ENCODE measurements around the gene ADGRL1.

The ADGRL1 gene

GRCh38 chr19:14135985-14136508 lies 69.9 kb downstream of the ADGRL1 start:
- DNase-seq = no peak

DNA sequence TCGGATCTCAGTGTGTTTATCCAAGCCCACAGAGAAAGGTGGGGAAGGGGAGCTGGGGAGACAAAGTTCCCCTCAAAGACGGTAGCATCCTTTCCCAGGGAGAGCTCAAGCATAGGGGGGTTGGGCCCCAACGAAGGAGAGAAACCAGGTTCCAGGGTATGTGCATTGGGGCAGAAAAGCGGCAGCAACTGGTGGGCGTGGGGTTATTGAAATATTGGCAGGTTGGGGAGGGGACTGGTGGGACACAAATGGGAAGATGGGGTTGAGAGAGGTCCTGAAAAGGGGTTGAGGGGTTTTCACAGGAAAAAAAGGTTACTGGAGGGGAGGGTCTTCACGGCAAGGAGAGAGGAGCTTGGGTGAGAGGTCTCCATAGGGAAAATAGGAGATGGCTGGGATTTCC lies 70.6 kb downstream of the ADGRL1 start:
- no peak for DNase-seq

GRCh38 chr19:14127929-14128509 lies 78.0 kb downstream of the ADGRL1 start:
- DNase-seq = no peak

DNA sequence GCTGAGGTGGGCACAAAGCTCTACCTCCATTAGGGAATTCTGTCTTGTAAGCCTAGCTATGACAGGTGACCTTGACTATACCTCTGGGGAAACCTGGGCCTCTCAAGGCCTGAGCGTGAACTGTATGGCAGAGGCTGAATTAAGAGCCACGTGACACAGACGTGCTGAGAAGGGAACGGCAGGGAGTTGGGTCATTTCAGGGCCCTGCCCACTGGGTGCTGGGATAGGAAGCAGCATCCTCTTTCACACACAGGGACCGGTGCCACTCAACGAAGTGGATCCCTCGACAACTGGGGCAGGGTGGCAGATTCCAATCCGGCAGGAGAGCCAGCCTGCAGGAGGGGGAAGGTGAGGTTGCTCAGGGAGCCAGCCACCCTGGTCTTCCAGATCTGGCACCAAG lies 78.8 kb downstream of the ADGRL1 start:
- no peak for DNase-seq

DNA sequence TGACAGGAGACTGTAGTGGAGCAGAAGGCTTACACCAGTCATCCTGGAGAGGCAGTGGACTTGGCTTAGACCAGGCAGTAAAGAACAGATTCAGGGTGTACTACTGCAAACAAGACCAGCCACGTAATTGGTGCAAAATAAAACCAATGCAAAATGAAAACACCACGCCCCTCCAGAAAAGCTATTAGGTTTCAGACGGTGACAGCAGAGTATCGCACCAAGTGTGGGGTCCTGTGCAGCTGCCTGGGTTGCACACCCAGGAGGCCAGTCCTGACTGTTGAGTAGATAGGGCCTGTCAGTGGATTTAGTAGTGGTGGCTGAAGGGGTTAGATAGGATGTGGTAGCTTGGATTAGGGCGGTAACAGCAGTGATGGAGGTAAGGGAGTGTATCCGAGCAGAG lies 83.0 kb downstream of the ADGRL1 start:
- DNase-seq = no peak

GRCh38 chr19:14120497-14120780 lies 85.5 kb downstream of the ADGRL1 start:
- no peak for DNase-seq

- no peak for DNase-seq
Observed at GRCh38 chr19:14119644-14120496, 86.1 kb downstream of the ADGRL1 start.

DNA sequence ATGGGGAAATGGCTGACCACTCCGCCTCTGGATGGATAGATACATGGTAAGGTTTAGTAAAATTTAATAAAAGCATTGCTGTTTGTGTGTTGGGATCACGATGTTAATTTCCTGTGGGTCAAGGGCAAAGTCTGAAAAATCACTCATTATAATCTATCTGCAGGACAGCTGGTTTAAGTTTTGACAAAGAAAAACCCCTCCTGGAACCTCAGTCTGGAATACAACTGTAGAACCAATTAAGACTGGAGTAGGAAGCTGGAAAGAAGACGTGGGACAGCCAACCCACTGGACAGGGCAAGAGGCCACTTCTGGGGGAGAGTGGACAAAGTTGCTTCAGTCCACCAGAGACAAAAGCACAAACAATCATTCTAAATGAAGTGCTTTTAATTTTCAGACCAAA lies 86.8 kb downstream of the ADGRL1 start:
- DNase-seq = no peak

DNA sequence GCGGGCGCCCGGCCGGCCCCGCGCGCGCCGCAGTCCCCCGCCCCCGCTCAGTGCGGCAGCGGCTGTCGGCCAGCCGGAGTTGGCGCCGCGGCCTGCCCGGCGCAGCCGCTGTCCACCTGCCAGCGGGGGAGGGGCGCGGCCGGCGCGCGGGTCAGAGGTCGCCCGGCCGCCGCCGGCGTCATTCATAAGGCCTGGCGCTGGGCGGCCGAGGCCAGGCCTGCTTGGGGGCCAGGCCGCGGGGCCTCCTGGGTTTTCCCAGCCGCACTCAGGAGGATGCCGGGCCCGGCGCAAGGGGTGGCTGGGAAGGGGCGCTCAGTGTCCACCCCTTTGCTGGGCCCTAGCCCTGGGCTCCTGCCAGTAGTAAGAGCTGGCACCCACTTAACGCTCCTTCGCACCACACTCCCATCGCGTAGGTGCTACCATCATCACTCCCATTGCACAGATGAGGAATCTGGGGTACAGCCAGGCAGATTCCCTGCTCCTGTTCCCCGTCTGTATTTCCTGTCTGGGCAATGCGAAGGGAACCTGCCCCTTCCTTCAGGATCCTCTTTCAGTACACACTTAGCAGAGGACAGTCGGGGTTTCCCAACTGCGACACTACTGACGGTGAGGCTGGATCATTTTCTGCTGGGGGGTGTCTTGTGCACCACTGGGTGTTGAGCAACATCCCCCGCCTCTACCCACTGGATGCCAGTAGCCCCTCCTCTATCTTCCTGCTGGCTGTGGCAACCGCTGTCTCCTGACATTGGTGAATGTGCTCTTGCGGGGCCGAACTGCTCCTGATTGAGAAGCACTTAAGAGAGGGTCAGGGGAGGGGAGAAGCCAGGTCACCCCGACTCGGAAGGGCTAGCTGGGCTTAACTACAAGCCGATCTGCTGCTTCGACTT lies 87.6 kb downstream of the ADGRL1 start:
- DNase-seq = peak; percentile 64

GRCh38 chr19:14117668-14118164 lies 88.3 kb downstream of the ADGRL1 start, which contains the start of gene PRKACA:
TSS of gene PRKACA (minus strand) at chr19:14117762. CDS start at chr19:14117547, 215 bp downstream.
- DNase-seq = peak; percentile 98

GRCh38 chr19:14116918-14117578 lies 88.9 kb downstream of the ADGRL1 start:
- no peak for DNase-seq

DNA sequence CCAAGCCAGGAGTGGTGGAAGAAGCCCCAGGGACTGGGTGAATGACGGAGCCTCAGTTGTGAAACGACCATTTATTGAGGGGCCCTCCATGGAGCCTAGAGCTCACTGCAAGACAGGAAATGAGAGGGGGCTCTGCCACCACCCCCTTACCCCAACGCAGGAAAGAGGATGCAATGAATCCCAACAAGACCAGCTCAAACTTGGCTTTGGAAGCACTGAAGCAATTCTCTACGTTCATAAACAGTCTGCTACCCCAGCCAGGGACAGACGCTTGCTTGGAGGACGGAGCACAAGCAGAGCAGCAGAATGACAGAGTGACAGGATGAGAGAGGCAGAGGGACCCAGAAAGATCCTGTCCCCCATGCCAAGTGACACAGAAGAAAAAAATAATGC lies 89.4 kb downstream of the ADGRL1 start:
- no peak for DNase-seq

GRCh38 chr19:14115756-14116155 lies 90.2 kb downstream of the ADGRL1 start:
- no peak for DNase-seq

- no peak for DNase-seq
Observed at GRCh38 chr19:14114854-14115253, 91.1 kb downstream of the ADGRL1 start.

- DNase-seq = no peak
Observed at GRCh38 chr19:14114439-14114838, 91.5 kb downstream of the ADGRL1 start.

DNA sequence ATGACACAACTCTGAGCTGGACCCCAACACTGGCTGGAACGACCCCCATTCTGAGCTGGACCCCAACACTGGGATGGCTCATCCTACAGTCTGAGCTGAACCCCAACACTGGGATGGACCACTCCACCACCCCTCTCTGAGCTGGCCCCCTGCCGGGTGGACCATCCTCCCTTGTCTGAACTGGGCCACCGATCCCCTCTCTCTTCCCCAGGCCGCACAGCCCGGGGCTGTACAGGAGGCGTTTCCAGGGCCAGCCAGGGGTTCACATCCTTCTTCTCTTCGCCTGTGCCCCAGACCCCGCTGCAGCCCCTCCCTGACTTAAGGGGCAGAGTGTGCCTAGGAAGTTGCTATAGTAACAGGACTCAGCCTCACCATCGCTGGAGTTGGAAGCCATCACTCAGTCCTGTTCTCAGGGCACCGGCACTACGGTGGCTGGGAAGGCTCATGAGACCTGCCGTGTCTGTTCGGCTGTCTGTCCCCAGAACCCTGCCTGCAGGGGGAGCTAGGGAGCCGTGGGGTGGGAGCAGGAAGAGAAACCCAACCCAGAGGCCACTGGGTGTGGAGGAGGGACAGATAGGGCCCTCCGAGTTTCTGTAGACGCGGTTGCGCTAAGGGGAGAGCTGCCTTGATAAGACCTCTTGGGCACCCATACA lies 92.1 kb downstream of the ADGRL1 start:
- no peak for DNase-seq

GRCh38 chr19:14112809-14113385 lies 93.1 kb downstream of the ADGRL1 start:
- no peak for DNase-seq

DNA sequence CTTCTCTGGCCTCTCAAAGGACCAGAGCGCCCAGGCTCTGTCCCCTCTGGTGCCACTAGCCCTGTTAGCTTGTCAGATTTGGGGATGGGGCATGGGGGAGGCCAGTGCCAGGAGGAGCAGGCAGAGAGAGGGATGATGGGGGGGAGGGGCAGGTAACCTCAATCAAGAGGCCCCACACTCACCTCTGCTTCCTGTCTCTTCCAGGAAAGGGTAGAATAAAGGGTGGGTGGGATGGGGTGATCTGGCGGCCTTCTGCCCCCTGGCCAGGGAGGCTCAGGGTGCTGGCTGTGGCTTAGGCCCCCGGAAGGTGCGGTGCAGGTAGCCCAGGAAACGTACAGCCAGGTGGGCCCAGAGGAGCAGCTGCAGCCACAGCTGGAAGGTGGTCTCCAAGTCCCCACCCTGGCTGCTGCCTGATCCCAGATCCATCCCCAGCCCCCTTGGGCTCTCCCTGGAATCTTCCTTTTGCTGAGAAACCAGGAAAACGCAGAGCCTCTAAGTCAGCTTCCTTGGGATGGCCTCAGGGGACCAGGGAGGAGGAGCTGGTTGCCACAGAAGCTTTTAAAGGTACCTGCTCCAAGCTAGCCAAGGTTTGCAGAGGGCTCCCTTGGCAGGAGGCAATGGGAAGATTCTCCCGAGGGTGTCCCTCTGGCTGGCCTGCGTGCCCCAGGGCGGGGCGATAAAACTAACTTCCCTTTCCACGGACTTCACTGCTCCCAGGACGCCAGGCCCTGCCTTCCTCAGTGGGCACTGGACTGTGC lies 93.7 kb downstream of the ADGRL1 start:
- no peak for DNase-seq

DNA sequence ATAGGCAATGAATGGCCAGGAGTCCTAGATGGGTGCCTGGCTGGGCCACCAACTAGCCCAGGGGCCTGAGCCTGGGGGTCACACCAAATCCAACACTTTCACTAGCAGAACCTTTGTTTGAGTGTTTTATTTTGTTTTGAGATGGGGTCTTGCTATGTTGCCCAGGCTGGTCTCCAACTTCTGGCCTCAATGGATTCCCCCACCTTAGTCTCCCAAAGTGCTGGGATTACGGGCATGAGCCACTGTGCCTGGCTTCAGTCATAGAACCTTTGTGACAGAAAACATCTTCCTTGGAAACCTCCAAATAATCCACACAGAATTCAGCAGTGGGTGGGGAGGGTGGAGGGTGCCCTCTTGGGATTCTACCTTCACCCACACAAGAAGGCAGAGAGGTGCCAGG lies 94.5 kb downstream of the ADGRL1 start:
- no peak for DNase-seq

- no peak for DNase-seq
Observed at GRCh38 chr19:14110650-14111049, 95.3 kb downstream of the ADGRL1 start.

All from NCI-H1092 treated with DMSO at 0.1 percent for 48 hours (cell line).